Peyer's patch (tissue), 4 donors: ENCODE measurements around the gene CDKAL1.

Source experiments
- POLR2A ChIP-seq, 2 donors: fragments of 450-650 bp; IDR thresholded peaks; one replicate each; pipeline ENCODE4 v1.5.1; 2017; ENCODE audit warnings: antibody characterized with exemption in 2 of 2, mild to moderate bottlenecking in 2 of 2, moderate library complexity in 2 of 2
- TF ChIP-seq, protein P1 (sequence below), 6 experiments: fragments of 450-650 bp in 4 of 6; fragments of 200-600 bp in 2 of 6; sonication (generic) in 1 of 6; IDR thresholded peaks; one replicate each; pipeline ENCODE4 v1.5.1; 2017 to 2019; ENCODE audit warnings: antibody characterized with exemption in 6 of 6, mild to moderate bottlenecking in 3 of 6, moderate library complexity in 1 of 6

- TF ChIP-seq, protein P1, sequence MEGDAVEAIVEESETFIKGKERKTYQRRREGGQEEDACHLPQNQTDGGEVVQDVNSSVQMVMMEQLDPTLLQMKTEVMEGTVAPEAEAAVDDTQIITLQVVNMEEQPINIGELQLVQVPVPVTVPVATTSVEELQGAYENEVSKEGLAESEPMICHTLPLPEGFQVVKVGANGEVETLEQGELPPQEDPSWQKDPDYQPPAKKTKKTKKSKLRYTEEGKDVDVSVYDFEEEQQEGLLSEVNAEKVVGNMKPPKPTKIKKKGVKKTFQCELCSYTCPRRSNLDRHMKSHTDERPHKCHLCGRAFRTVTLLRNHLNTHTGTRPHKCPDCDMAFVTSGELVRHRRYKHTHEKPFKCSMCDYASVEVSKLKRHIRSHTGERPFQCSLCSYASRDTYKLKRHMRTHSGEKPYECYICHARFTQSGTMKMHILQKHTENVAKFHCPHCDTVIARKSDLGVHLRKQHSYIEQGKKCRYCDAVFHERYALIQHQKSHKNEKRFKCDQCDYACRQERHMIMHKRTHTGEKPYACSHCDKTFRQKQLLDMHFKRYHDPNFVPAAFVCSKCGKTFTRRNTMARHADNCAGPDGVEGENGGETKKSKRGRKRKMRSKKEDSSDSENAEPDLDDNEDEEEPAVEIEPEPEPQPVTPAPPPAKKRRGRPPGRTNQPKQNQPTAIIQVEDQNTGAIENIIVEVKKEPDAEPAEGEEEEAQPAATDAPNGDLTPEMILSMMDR (IDR thresholded peaks at IDR 0.05): no peak
- TF ChIP-seq POLR2A (IDR thresholded peaks at IDR 0.05): no peak
Observed at GRCh38 chr6:20732896-20733295, 198.6 kb downstream of the CDKAL1 start.
